Endothelial cell (in vitro differentiated cells): ENCODE results near the gene TSPAN9. TPM values are rescaled to one million over a fixed set of nuclear protein-coding genes. Genes with fewer than 3 reads are reported as not detected.
A peak's percentile ranks its signal among the peaks of the same experiment; 100 is the strongest.

ENCODE experiments used
- DNase-seq: peaks from one replicate; pipeline ENCODE4 v3.0.0; 2021; ENCODE audit warnings: low spot score
- H3K27ac Mint-ChIP-seq: one replicate; pipeline ENCODE4 v1.8.0; 2021; ENCODE audit warnings: mixed read lengths, inconsistent platforms; ENCODE audit not compliant: unreplicated experiment
- H3K27me3 Mint-ChIP-seq: one replicate; pipeline ENCODE4 v1.8.0; 2021; ENCODE audit warnings: mild to moderate bottlenecking, moderate library complexity, mixed read lengths, inconsistent platforms; ENCODE audit not compliant: unreplicated experiment
- H3K36me3 Mint-ChIP-seq: one replicate; pipeline ENCODE4 v1.8.0; 2021; ENCODE audit warnings: mild to moderate bottlenecking, low read depth, mixed read lengths, inconsistent platforms; ENCODE audit not compliant: unreplicated experiment
- H3K4me1 Mint-ChIP-seq: one replicate; pipeline ENCODE4 v1.8.0; 2021; ENCODE audit warnings: mild to moderate bottlenecking, mixed read lengths, inconsistent platforms; ENCODE audit not compliant: unreplicated experiment
- H3K4me3 Mint-ChIP-seq: one replicate; pipeline ENCODE4 v1.8.0; 2021; ENCODE audit warnings: mild to moderate bottlenecking, mixed read lengths, inconsistent platforms; ENCODE audit not compliant: unreplicated experiment
- H3K9me3 Mint-ChIP-seq: one replicate; pipeline ENCODE4 v1.8.0; 2021; ENCODE audit warnings: mixed read lengths, inconsistent platforms; ENCODE audit not compliant: unreplicated experiment
- total RNA-seq: library from RNA; stranded (reverse); fragmentation: NEBNext Ultra II Directional; extraction: Animal tissue kit (Norgen Biotek cat#: 25700); gene quantifications from one replicate; pipeline ENCODE4 v1.2.1, GENCODE V29; 2021; ENCODE audit not compliant: unreplicated experiment
- TF ChIP-seq, protein P1 (sequence below): fragments of 200-600 bp; sonication (generic); IDR thresholded peaks from one replicate; pipeline ENCODE4 v1.5.0; 2021; ENCODE audit warnings: antibody characterized with exemption; ENCODE audit not compliant: unreplicated experiment

The TSPAN9 gene
- total RNA-seq, 1 donor from 2014 or later: 116 TPM

DNA sequence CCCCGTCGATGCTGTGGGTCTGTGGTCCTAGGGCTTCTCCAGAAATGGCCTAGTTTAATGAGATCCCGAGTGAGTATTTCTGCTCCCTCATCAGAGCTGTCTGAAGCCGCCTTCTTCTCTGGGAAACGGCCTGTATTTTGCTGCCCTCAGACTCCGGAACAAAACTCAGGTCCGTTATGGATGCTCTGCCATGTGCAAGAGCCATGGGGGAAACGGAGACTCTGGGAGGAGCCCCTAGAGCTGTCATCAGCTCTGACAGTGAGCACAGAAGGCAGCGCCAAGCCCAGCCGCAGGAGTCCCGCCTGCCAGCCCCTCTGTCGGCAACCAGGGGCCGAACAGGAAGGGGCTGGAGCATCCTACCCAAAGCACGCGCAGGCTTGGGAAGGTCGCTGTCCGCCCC, 221.4 kb downstream of the TSPAN9 start:
- no peak for DNase-seq
- peaks cover 6% of the 10 kb centered on the region for H3K36me3 Mint-ChIP-seq
- TF ChIP-seq, protein P1, sequence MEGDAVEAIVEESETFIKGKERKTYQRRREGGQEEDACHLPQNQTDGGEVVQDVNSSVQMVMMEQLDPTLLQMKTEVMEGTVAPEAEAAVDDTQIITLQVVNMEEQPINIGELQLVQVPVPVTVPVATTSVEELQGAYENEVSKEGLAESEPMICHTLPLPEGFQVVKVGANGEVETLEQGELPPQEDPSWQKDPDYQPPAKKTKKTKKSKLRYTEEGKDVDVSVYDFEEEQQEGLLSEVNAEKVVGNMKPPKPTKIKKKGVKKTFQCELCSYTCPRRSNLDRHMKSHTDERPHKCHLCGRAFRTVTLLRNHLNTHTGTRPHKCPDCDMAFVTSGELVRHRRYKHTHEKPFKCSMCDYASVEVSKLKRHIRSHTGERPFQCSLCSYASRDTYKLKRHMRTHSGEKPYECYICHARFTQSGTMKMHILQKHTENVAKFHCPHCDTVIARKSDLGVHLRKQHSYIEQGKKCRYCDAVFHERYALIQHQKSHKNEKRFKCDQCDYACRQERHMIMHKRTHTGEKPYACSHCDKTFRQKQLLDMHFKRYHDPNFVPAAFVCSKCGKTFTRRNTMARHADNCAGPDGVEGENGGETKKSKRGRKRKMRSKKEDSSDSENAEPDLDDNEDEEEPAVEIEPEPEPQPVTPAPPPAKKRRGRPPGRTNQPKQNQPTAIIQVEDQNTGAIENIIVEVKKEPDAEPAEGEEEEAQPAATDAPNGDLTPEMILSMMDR: no peak
- H3K4me3 Mint-ChIP-seq: no peak overlapping the region
- H3K9me3 Mint-ChIP-seq: no peaks in the 10 kb centered on the region
- no peak overlapping the region for H3K27ac Mint-ChIP-seq
- H3K4me1 Mint-ChIP-seq: peaks cover 18% of the 10 kb centered on the region
- peaks cover 15% of the 10 kb centered on the region for H3K27me3 Mint-ChIP-seq

DNA sequence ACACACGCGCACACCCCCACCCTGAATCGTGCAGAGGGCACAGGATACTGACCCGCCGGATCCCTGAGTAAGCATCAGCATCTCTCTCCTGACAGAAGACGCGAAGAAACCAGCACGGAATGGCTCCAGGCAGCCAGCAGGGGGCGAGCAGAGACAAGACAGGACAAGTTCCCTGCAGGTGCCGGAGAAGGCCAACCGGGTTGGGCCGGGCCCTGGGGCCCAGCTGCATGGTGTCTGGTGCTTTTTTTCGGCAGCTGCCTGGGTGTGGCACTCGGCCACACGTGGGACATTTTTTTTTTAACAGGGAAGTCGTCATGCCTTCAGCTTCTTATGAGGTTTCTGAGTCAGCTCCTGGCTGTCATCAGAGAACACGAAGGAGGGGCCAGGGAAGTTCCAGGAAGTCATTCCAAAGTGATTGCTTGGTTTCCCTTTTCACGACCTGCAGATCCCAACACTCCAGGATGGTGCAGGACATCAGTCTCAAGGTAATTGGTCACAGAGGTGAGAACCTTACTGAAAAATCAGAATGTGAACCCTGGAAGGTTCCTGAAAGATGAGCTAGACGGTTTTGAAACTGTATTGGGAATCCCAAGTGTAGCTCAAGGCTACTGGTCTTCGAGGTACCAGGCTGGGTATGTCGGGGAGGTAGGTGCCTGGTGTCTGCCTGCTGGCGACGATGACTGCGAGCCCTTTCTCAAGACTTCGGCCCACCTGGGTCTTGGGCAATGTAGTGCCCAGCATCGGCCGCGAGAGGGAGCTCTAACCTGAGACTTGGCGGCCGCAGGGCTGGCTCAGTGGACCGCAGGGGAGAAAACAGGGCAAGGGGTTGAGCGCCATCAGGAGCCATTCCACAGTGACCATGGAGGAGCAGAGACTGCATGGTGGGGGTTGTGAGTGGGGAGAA, 223.0 kb downstream of the TSPAN9 start:
- DNase-seq: peak; percentile 92

DNA sequence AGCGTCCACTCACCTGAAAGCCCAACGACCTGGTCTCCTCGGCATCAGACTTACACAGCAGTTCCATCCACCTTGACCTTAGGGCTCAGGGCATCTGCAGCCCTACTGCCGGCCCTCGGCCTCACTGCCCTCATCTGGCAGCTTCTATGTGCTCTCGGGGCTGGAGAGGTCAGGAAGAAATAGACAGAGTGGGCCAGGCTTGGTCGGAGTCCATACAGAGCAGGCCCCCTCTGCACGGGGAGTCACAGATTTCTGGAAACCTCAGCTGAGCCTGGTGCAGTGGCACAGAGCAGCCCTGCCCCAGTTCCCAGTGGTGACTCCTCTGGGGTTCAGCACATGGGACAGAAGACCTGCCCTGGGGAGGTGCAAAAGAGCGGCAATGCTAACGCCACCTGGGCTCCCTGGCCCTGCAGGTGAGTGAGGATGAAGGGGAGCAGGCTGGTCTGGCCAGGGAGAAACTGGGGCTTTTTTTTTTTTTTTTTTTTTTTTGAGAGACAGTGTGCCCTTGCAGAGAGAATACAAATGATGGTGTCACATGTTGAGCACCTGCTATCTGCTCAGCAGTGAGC, 223.7 kb downstream of the TSPAN9 start:
- peaks cover 15% of the 10 kb centered on the region for H3K27me3 Mint-ChIP-seq

More for the DNA sequence above, 223.0 kb downstream of the TSPAN9 start:
- H3K4me1 Mint-ChIP-seq: peaks cover 26% of the 10 kb centered on the region
- TF ChIP-seq, protein P1: peak; percentile 95
- H3K27ac Mint-ChIP-seq: no peak overlapping the region
- H3K9me3 Mint-ChIP-seq: no peaks in the 10 kb centered on the region
- H3K36me3 Mint-ChIP-seq: peaks cover 6% of the 10 kb centered on the region
- H3K4me3 Mint-ChIP-seq: no peak overlapping the region
- H3K27me3 Mint-ChIP-seq: peaks cover 19% of the 10 kb centered on the region

DNA sequence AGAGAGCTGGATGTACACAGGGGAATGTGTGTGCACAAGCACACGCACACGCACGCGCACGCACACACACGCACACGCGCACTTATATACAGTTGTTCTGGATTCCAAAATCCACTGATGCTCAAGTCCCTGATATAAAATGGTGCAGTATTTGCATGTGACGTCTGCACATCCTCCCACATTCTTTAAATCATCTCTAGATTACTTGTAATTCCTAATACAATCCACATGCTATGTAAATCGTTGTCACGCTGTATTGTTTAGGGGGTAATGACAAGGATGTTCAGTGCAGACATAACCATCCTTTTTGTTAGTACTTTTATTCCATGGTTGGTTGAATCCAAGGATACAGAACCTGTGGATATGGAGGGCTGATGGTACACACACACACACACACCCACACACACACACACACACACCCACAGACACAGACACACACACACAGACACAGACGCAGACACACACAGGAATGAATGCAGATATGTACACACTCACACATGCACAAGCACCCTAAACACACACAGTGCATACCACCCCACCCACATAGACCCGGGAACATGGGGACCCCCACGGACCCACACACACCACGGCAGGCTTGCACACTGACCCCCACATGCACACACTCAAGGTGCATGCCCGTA, 225.3 kb downstream of the TSPAN9 start:
- H3K4me3 Mint-ChIP-seq: peak overlapping the region; percentile 67
- H3K27ac Mint-ChIP-seq: no peak overlapping the region
- no peak for DNase-seq
- H3K36me3 Mint-ChIP-seq: peaks cover 6% of the 10 kb centered on the region
- H3K4me1 Mint-ChIP-seq: peaks cover 30% of the 10 kb centered on the region
- no peaks in the 10 kb centered on the region for H3K9me3 Mint-ChIP-seq
- H3K27me3 Mint-ChIP-seq: peaks cover 14% of the 10 kb centered on the region
- TF ChIP-seq, protein P1: no peak

More for the DNA sequence above, 223.7 kb downstream of the TSPAN9 start:
- Mint-ChIP-seq H3K4me1 (peaks cover 26% of the 10 kb centered on the region), H3K36me3 (peaks cover 6% of the 10 kb centered on the region), H3K4me3 (no peak overlapping the region), H3K9me3 (no peaks in the 10 kb centered on the region), H3K27ac (peak overlapping the region; percentile 5)
- TF ChIP-seq, protein P1: peak; percentile 29
- no peak for DNase-seq
